ENCODE results near the gene APBA3. TPM values are rescaled to one million over a fixed set of nuclear protein-coding genes. Genes with fewer than 3 reads are reported as not detected.

Gene APBA3
- total and polyA plus RNA-seq, 9 of the 15 experiments (the other 6 are each of a cell fraction or from before 2014, with no cell fraction given), result 0.10 to 29.5 (median 11.5) TPM

DNA sequence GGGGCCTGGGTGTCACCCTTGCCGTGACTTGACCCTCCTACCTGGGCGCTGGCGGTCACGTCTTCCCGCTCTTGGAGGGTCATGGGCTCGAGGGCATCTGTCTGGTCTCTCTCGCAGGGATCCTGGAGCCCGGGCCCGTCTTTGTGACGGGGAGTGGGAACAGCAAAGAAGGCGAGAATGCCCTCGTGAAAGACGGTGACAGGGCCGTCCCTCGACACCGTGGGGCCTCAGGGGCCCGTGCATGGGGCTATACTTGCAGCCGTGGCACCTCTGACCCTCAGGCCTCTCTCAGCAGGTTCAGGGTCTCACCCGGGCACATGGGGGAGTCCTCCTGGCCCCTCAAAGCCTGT is 45.6 kb upstream of the APBA3 start:
- ATAC-seq (no peak), FAIRE-seq (no peak)
- TF ChIP-seq ZNF224 (CRISPR knock-in tag; IDR thresholded peaks at IDR 0.05) (no peak), ZFP1 (CRISPR knock-in tag; IDR thresholded peaks at IDR 0.05) (no peak), PHTF2 (CRISPR knock-in tag; IDR thresholded peaks at IDR 0.05) (no peak), ZNF75A (CRISPR knock-in tag; IDR thresholded peaks at IDR 0.05) (no peak), IRF2 (CRISPR knock-in tag; IDR thresholded peaks at IDR 0.05) (no peak), NUFIP1 (IDR thresholded peaks at IDR 0.05; ENCODE audit: partially characterized antibody) (no peak), PYGO2 (tag; IDR thresholded peaks at IDR 0.05) (no peak), ARNT (IDR thresholded peaks at IDR 0.05) (no peak), ZNF146 (CRISPR knock-in tag; IDR thresholded peaks at IDR 0.05; ENCODE audit: unreplicated experiment) (no peak), PURB (CRISPR knock-in tag; IDR thresholded peaks at IDR 0.05; ENCODE audit: low read depth) (no peak)
- TF ChIP-seq, protein P1, sequence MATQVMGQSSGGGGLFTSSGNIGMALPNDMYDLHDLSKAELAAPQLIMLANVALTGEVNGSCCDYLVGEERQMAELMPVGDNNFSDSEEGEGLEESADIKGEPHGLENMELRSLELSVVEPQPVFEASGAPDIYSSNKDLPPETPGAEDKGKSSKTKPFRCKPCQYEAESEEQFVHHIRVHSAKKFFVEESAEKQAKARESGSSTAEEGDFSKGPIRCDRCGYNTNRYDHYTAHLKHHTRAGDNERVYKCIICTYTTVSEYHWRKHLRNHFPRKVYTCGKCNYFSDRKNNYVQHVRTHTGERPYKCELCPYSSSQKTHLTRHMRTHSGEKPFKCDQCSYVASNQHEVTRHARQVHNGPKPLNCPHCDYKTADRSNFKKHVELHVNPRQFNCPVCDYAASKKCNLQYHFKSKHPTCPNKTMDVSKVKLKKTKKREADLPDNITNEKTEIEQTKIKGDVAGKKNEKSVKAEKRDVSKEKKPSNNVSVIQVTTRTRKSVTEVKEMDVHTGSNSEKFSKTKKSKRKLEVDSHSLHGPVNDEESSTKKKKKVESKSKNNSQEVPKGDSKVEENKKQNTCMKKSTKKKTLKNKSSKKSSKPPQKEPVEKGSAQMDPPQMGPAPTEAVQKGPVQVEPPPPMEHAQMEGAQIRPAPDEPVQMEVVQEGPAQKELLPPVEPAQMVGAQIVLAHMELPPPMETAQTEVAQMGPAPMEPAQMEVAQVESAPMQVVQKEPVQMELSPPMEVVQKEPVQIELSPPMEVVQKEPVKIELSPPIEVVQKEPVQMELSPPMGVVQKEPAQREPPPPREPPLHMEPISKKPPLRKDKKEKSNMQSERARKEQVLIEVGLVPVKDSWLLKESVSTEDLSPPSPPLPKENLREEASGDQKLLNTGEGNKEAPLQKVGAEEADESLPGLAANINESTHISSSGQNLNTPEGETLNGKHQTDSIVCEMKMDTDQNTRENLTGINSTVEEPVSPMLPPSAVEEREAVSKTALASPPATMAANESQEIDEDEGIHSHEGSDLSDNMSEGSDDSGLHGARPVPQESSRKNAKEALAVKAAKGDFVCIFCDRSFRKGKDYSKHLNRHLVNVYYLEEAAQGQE (IDR thresholded peaks at IDR 0.05; ENCODE audit: borderline replicate concordance), result no peak
- TF ChIP-seq, protein P1 (CRISPR knock-in tag; IDR thresholded peaks at IDR 0.05; ENCODE audit: low read depth), result no peak
- TF ChIP-seq, protein P2, sequence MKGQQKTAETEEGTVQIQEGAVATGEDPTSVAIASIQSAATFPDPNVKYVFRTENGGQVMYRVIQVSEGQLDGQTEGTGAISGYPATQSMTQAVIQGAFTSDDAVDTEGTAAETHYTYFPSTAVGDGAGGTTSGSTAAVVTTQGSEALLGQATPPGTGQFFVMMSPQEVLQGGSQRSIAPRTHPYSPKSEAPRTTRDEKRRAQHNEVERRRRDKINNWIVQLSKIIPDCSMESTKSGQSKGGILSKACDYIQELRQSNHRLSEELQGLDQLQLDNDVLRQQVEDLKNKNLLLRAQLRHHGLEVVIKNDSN (CRISPR knock-in tag; IDR thresholded peaks at IDR 0.05), result no peak

More for the DNA sequence above, 45.6 kb upstream of the APBA3 start:
- Histone ChIP-seq H3K9ac (ENCODE audit: insufficient read depth in 1 of 2, low read depth in 2 of 2, low read length in 2 of 2) (no peak overlapping the region), H3K27me3 (ENCODE audit: control insufficient read depth in 2 of 2, insufficient read depth in 2 of 2, low read length in 2 of 2) (peaks cover 4 to 8% of the 10 kb centered on the region in 2 experiments; a peak in 3 of 5 replicates), H2AFZ (ENCODE audit: low read depth, low read length) (no peak overlapping the region), H3K27ac (ENCODE audit: extremely low read depth, low read depth, low read length) (no peak overlapping the region), H3K4me2 (ENCODE audit: insufficient read depth, low read length) (no peak overlapping the region), H4K20me1 (replicated peaks; ENCODE audit: control insufficient read depth, insufficient read depth, low read length) (no peaks in the 10 kb centered on the region), H3K79me2 (ENCODE audit: control insufficient read depth, insufficient read depth, low read length) (no peaks in the 10 kb centered on the region), H3K9me1 (ENCODE audit: control insufficient read depth, insufficient read depth, low read length) (no peaks in the 10 kb centered on the region), H3K9me3 (replicated peaks; ENCODE audit: control insufficient read depth, insufficient read depth, low read depth, low read length) (peaks cover 7% of the 10 kb centered on the region), H3K36me3 (ENCODE audit: control insufficient read depth, insufficient read depth, low read length) (no peaks in the 10 kb centered on the region), H3K4me3 (no peak overlapping the region), H3K4me1 (replicated peaks in 1 of 2; ENCODE audit: control insufficient read depth in 2 of 2, insufficient read depth in 2 of 2, low read length in 2 of 2) (peaks cover 0 to 54% of the 10 kb centered on the region in 2 experiments; a peak in 3 of 5 replicates)
- no peak for DNase-seq (ENCODE audit: extremely low read depth in 1 of 4, low spot score in 3 of 4)
- ChIA-PET CTCF (ENCODE audit: low intra/inter-chr PET ratio) (no interaction called here), POLR2A (interaction anchor here (0.7 kb wide), 1 partner anchor 12 kb away, joined by 3 read pairs; no protein-coding TSS in a partner anchor)
- in situ Hi-C loops (cut with MboI) (no loop called here), intact Hi-C loops (cut with micrococcal nuclease) (no loop called here)
- 49% methylated on average over 16 of the region's 19 CpGs for WGBS (ENCODE audit: insufficient coverage, low coverage, missing lambda C conversion rate)
- no TSS peak for BruUV-seq (replicated peaks)
